ENCODE results near the gene DNAJC10.
"Not testable (repeated sequence)": the region's sequence is repeated elsewhere in the genome, so short reads cannot be mapped to it uniquely, and the experiment has no call there.

Gene DNAJC10

GRCh38 chr2:182728014-182728413, 12.0 kb downstream of the DNAJC10 start:
- no peak for DNase-seq

GRCh38 chr2:182729710-182730339, 13.8 kb downstream of the DNAJC10 start:
- DNase-seq = no peak

- no peak for DNase-seq
Measured at GRCh38 chr2:182730486-182730885, 14.4 kb downstream of the DNAJC10 start.

- no peak for DNase-seq
Measured at GRCh38 chr2:182732736-182733135, 16.7 kb downstream of the DNAJC10 start.

GRCh38 chr2:182733572-182733971, 17.5 kb downstream of the DNAJC10 start:
- no peak for DNase-seq

GRCh38 chr2:182736856-182737255, 20.8 kb downstream of the DNAJC10 start:
- not testable (repeated sequence) for DNase-seq

GRCh38 chr2:182740701-182741100, 24.6 kb downstream of the DNAJC10 start:
- DNase-seq = no peak

- no peak for DNase-seq
Measured at GRCh38 chr2:182741620-182742019, 25.6 kb downstream of the DNAJC10 start.

GRCh38 chr2:182744490-182744889, 28.4 kb downstream of the DNAJC10 start:
- DNase-seq = no peak

- no peak for DNase-seq
Measured at GRCh38 chr2:182745061-182745460, 29.0 kb downstream of the DNAJC10 start.

- DNase-seq = not testable (repeated sequence)
Measured at GRCh38 chr2:182745894-182746293, 29.8 kb downstream of the DNAJC10 start.

- DNase-seq = no peak
Measured at GRCh38 chr2:182754231-182754630, 38.2 kb downstream of the DNAJC10 start.

- no peak for DNase-seq
Measured at GRCh38 chr2:182758379-182758778, 42.3 kb downstream of the DNAJC10 start.

GRCh38 chr2:182761903-182762302, 45.8 kb downstream of the DNAJC10 start:
- no peak for DNase-seq

GRCh38 chr2:182763311-182763912, 47.4 kb downstream of the DNAJC10 start:
- no peak for DNase-seq

- no peak for DNase-seq
Measured at GRCh38 chr2:182766626-182767025, 50.6 kb downstream of the DNAJC10 start.

GRCh38 chr2:182767578-182767977, 51.5 kb downstream of the DNAJC10 start:
- no peak for DNase-seq

GRCh38 chr2:182768950-182769349, 52.9 kb downstream of the DNAJC10 start:
- DNase-seq = not testable (repeated sequence)

- no peak for DNase-seq
Measured at GRCh38 chr2:182779323-182779722, 63.3 kb downstream of the DNAJC10 start.

GRCh38 chr2:182781099-182781498, 65.0 kb downstream of the DNAJC10 start:
- not testable (repeated sequence) for DNase-seq

- DNase-seq = not testable (repeated sequence)
Measured at GRCh38 chr2:182782686-182783085, 66.6 kb downstream of the DNAJC10 start.

GRCh38 chr2:182784058-182784706, 68.1 kb downstream of the DNAJC10 start:
- no peak for DNase-seq

- no peak for DNase-seq
Measured at GRCh38 chr2:182784777-182785176, 68.7 kb downstream of the DNAJC10 start.

- DNase-seq = no peak
Measured at GRCh38 chr2:182792441-182792840, 76.4 kb downstream of the DNAJC10 start.
